HTERT RPE-1 (cell line): ENCODE measurements around the gene MAGEF1.

ENCODE experiments used
- in situ Hi-C: fragments of 300-500 bp; cut with MboI; formaldehyde crosslinking; loops from 4 replicates; pipeline ENCODE4 v1.14.3; 2020; ENCODE audit warnings: low sequenced_read_pairs

The MAGEF1 gene, protein sequence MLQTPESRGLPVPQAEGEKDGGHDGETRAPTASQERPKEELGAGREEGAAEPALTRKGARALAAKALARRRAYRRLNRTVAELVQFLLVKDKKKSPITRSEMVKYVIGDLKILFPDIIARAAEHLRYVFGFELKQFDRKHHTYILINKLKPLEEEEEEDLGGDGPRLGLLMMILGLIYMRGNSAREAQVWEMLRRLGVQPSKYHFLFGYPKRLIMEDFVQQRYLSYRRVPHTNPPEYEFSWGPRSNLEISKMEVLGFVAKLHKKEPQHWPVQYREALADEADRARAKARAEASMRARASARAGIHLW

DNA sequence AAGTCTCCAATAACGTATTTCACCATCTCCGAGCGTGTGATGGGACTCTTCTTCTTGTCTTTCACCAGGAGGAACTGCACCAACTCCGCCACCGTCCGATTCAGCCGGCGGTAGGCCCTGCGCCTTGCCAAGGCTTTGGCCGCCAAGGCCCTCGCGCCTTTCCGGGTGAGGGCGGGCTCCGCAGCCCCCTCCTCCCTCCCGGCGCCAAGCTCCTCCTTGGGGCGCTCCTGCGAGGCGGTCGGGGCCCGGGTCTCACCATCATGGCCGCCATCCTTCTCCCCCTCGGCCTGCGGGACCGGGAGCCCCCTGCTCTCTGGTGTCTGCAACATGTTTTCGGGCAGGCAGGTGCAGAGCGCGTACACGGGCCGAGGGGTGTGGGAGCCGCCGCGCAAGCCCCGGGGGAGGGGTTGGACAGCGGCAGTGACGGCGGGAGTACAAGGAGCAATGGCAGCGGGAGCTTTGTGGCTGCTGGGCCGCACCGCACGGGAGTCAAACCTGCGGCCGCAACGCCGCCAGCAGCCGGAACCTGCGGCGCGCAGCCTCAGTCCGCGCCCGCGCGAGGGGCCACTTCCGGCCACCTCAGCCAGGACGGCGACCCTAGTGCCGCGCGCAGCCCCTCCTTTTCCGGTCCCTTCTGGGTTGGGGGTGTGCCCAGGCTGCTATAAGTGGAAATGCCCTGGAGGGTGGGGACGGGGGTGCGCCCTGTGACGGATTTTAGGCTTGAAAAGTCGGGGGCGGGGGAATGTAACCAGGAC, at the start of gene MAGEF1:
MAGEF1 (minus strand) TSS at position 572 of the 755 bp plus-strand sequence; CDS start at position 329, 243 bp downstream.
- in situ Hi-C loops, result no loop called here

DNA sequence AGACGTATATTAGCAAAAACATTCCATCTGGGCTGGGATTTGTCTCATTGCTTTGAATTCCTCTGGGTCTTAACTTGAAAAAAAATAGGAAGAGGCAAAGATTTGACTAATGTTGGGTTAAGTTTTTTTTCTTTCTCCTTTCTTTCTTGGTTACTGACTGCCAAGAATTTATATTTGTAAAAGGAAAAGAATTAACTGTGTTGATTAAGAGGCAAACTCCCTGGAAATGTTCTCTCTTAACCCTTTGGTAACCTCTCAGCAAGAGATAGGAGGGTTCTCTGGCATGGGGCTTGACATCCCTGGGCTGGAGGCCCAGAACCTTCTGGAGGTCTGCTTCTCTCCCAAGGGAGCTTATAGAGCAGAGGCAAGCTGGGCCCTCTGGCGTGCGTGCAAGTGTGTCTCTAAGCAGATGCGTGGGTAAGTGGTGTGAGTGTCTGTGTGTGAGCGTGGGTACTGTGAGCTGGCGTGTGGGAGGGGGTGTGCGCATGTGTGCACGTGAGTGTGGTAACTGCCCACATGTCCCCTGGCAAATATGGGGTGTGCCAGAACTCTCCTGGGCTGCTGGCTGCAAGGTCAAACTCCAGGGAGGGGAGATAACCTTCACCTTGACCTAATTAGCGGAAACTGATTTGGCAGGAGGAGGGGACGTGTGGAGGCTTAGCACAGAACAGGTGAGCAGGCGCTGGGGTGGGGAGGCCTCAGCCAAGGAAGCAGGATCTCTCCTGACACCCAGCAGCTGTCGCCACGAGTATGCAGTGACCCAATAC, 49.4 kb upstream of the MAGEF1 start:
- in situ Hi-C loops, result no loop called here

DNA sequence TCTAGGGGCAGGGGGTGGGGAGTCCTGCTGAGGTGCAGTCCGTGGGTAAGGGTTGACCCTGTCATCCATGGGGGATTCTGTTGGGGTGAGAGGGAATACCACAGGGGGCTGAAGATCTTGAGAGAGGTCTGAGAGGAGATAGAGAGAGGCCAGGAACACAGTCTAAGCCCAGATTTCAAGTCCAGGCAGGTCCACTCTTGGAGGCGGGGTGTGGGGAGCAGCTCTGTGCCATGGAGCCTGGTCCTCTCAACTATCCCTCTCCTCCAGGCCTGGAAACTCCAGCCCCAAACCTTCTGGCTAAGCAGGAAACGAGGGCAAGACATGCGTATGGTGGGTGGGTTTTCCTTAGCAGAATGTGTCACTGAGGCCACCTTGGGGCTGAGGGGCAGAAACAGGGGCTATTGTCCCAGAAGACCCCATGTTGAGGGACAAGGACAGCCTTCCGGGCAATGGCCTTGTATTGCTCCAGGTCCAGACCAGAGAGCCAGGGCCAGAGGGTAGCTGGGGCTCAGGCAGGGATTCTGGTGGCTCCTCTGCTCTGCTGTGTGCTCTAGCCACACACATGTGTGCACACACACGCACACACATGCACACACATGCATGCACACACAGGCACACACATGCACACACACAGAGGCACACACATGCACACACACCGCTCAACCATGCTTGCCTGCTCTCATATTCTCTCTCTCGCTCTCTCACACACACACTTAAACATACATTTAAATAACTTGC, 48.6 kb upstream of the MAGEF1 start:
- in situ Hi-C loops, result no loop called here

DNA sequence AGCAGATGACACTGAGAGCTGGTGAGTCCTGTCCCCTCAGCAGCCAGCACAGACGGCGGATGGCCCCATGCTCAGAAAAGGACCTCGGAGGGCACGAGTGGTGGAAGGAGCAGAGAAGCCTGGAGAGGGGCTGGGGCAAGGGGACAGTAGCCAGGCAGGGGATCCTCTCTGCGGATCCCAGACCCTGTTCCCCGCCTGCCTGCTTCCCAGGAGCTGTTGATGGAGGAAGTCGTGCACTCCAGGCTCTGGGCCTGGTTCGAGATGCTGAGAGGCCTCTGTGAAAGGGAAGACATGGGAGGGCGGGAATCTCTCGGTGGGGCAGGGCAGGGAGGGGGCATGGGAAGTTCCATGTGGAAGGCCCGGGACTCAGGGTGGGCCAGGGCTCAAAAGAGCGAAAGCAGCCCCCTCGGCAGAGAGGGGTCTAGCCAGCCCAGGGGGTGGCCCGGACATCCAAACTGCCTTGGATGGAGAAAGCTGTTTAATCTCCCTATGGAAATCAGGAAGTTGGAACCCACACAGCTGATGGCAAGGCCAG, 47.9 kb upstream of the MAGEF1 start:
- in situ Hi-C loops, result no loop called here

DNA sequence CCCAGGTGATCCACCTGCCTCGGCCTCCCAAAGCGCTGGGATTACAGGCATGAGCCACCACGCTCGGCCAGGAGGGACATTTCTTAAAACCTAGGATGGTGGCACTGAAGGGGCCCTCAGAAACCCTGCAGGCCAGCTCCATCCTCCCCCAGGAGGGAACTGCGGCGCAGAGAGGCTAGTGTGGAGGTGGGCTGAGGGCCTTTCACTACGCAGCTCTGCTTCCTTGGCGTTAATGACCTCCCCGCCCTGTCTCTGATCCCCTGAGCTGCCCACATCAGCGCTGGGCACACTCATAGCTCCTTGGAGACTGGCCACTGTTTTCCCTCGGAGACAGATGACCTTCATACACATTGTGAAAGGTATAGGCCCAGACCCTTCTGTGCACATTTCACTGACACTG, 46.2 kb upstream of the MAGEF1 start:
- in situ Hi-C loops, result no loop called here

DNA sequence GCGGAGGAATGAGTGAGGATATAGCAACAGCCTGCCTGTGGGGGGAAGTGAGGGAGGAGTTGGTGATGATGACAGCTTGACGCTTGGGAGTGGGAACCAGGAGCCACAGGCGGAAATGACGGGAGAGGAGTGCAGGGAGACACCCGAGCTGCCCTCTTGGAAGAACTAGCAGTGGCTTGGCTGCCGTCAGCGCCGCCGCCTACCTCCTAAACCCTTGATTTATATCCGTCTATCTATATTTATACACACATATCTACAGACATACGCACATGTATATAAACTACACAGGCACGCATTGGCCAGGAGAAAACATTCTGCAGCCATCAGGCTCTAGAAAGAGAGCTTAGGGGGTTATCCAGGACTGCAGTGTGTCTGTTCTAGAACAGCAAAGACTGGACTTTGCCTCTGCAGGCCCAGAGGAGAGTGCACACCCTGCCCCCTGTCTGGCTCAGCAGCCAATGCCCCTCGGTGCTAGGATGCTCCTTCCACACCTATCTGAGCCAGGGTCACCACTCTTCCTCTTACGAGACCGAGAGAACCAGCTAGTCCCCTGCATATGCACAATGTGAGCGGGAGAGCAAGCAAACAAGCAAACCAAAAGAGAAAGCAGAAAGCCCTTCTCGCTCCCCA, 45.3 kb upstream of the MAGEF1 start:
- in situ Hi-C loops, result no loop called here

DNA sequence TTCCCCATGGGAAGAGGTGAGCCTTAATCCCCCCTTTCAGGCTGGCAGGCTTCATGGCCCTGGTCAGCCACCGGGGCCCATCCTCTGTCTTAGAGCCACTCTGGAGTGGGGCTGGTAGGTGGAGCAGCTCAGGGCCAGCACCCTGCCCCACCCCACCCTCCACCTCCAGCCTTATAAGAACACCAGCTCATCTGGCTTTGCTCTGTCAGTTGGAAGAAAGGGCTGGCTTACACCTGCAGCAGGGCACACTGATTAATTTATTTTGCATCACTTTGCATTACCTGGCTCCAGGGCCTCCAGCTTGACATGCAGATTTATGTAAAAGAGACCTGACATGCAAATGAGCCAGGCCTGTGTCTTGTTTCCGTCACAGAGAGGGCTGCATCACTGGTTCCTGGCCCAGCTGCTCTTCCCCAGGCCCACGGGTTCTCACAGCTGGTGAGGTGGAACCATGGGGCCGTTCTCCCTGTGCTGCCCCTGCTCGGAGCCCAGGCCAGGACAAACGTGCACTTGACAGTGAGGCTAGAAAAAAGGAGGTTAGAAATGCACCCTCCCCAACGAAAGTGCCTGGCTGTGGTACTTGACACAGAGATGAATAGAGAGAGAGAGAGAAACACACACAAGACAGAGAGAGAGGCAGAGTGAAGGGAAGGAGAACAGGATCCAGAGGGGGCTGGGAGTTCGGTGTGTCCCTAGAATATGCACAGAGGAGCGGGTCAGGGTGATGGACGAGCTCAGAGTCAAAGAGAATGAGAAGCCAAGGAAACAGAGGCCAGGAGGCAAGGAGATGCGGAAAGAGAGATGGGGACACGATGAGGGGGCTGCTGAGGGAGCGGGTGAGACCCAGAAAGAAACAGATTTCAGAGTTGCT, 44.5 kb upstream of the MAGEF1 start:
- in situ Hi-C loops, result no loop called here

DNA sequence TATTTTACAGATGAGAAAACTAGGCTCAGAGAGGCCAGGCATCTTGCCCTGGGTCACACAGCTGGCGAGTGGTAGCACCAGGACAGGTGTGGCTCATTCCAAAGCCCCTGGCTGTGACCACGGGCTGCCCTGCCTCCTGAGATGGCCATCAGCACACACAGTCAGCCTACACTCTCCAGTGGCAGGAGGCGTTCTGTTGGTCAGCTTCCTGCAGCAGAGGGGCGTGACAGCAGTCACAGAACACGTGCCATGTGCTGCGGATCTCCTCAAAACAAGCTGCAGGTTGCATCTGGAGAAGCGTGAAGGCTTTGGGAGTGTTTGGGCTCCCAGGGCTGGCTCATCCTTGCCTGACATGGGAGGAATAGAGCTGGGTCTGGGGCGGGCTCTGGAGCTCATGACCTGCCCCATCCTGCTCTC, 43.5 kb upstream of the MAGEF1 start:
- in situ Hi-C loops, result no loop called here

DNA sequence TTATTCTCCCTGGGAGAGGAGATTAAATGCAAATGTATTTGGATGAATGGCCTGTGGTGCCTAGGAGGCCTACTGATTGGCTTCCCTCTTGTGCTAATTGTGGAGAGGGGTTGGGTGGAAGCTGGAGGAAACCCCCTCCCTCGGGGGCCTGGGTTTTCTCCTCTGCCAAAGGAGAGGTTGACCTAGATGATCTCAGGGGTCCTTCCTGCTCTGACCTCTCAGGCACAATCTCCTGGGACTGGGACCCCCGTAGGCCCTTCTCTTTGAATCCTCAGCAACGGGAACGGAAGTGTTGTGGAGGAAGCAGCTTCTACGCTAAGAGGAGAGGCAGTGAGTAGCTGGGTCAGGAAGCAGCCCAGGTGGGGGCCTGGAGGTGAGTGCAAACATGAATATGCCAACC, 40.5 kb upstream of the MAGEF1 start:
- in situ Hi-C loops, result no loop called here

DNA sequence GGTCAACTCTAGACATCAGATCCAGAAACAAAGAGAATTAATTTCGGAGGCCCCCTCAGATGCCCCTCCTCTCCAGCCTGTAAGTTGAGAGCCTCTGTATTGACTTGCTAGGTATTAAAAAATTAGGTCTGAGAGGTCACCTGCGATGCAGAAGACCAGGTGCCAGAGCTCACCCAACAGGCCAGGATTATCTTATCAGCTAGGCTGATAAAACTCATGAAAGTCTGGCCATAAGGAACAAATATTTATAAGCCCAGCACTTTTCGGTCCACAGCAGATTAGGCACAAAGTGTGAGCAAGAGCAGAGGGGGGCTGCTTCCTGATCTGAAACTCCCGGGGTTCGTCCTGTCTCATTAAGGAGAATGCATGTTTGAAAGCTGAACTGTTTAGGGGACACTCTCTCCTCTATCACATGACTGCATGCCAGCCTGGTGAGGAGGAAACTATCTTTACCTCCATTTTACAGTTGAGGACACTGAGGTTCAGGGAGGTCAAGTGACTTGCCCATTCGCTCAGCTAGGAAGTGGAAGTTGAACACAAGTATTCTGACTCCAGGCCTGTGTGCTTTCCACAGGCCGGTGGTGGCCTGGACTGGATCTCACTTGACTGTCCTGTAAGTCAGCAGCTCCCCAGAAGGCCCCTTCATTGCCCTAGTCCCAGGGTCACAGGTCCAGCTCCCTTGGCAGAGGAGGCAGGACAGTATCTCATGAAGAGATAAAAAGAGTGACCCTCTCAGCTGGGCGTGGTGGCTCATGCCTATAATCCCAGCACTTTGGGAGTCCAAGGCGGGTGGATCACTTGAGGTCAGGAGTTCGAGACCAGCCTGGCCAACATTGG, 39.6 kb upstream of the MAGEF1 start:
- in situ Hi-C loops, result no loop called here

DNA sequence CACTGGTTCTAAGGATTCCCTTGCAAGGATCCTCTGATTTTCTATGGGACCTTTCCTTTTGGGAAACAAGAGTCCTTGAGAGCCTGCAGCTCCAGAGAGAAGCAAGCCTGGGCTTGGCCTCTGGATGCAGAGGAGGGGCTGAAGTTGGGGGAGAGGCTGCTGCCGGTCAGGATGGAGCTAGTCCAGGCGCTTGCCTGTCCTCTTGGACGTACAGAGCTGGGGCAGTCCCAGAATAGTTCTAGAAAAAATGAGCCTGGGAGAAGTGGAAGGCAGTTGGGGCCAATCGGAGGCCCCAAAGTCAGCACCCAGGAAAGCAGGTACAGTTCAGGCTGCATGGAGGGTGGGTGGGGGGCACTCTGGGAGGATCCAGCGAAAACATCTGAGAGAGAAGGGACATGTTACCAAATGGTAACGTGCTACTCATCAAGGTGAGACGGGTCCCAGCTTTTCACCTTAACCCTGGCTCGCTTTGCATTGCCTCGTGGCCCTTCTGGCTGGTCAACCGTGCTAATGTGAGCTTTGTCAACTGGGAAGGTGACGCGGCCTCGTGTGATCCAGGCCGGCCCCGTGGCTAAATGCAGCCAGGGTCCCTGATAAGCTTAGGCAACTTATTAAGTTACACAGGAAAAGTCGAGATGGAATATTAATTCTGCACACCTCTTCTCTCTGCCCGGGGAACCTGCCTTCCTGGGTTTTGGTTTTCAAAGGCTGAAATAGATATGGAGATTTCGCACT, 38.7 kb upstream of the MAGEF1 start:
- in situ Hi-C loops, result no loop called here

DNA sequence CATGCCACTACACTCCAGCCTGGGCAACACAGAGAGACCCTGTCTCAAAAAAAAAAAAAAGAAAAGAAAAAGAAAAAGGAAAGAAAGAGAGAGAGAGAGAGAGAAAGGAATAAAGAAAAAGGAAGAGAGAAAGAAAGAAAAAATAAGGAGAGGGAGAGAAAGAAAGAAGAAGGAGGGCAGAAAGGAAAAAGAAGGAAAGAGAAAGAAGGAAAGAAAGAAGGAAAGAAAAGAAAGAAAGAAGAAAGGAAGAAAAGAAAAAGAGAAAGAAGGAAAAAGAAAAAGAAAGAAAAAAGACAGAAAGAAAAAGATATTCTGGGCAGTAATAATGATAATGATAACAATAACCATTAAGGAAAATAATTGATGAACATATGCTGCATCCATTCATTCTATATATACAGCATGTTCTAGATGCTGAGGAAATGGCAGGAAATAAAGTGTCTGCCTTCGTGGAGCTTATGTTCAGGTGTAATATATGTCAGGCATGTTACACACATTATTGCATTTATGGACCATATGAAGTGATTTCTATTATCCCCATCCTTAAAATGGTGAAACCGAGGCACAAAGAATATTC, 37.4 kb upstream of the MAGEF1 start:
- in situ Hi-C loops, result no loop called here

DNA sequence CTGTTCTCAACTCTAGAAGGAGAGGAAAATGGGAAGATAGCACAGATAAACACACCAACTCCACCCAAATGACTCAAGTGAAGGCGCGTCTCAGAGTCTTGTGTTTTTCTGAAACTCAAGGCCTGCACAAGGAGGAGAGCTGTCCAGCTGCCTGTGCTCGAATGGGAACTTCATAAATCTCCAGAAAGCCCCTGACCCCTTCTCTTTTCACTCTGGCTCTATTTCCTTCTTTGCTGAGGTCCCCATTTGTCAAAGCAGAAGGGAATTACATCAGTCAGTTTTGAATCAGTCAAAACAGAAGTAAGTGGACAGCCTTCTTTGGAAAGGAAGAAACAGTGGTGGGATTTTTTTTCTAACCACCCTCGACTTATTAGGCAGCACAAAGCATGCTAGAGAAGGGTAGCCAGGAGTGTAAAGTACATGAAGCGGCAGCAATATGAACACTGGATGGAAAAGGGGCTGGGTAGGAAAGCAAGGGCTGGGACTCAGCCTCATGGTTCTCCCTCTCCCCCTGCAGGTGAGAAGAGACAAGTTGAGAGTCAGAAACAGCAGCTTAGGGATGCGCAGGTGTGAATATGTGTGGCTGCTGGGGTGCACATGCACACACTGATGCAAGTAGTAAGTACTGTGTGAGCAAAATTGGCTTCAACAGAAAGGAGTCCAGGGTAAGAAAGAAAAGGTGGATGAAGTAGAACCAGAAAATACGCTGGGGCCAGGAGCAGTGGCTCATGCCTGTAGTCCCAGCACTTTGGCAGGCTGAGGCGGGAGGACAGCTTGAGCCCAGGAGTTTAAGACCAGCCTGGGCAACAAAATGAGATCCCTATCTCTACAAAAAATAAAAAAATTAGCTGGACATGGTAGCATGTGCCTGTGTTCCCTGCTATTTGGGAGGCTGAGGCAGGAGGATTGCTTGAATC, 36.6 kb upstream of the MAGEF1 start:
- in situ Hi-C loops, result no loop called here

DNA sequence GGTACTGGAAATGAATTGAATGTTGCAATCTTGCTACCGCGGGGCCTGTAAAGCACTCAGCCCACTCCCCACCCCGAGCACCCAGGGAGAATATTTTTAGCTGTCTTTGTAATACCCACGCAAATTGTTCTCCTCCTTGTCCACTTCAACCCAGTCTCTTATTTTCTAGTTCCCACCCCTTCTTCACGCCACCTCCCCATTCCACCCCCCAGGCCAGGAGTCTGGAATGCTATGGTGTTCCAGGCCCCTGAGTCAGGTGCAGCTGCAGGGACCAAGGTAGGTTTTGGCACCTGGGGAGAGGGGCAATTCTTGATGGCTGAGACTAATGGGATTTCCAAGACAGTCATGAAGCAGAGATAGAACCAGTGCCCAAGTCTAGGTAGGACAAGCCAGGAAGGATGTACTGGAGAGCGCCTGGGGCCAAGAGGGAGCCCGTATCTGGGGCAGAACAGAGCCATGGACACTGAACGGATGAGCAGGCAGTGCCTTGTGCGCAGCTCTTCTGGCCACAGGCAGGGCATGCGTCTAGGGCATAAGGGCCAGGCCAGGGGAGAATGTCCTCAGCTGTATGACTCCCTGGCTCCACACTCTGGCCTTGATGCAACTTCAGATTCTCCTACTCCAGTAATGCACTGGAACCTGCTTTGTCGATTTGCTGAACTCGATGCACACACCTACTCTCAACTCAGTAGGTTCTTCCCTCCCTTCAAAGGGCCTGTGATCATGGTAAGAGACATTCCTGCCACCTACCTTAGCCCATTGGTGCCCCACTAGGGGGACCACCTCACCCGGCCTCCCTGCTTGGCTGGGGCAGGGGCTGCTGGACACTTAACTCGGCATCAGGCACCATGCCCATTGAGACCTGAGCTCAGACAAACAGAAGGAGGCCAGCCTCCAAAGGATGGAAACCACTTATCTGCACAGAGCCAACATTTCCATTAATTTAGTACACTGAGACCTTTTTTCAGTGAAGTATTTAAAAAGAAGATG, 34.6 kb upstream of the MAGEF1 start:
- in situ Hi-C loops, result no loop called here

DNA sequence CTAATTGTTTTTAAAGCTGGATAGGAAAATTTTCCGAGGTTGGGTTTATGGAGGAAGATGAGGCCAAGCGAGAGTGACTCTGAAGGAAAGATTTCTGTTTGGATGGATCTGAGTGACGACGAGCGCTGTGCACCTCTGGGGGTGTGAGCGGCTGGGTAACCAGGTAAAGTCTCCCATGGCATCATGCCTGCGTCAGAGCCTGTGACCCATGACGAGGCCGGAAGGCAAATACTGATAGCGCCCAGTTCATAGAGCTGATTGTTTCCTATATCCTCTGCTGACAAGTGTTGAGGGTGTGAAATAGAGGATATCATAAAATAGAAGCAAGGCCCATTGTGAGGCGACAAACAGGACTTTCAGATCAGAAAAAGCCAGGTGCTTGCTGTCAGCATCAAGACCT, 33.7 kb upstream of the MAGEF1 start:
- in situ Hi-C loops, result no loop called here
